BLaER1 treated with 17β-estradiol and CSF1 and Interleukin-3, amounts not matched to agents 10 nM and 100 nM (cell line): ENCODE measurements around the gene LEPROT.

Experiments
- H3K27ac ChIP-seq, 11 experiments: shearing (Covaris generic); formaldehyde crosslinking; 2 replicates each; pipeline ENCODE4 v1.8.1; 2022
- H3K27me3 ChIP-seq, 11 experiments: shearing (Covaris generic); formaldehyde crosslinking; 2 replicates each; pipeline ENCODE4 v1.8.1; 2022
- H3K36me3 ChIP-seq, 11 experiments: shearing (Covaris generic); formaldehyde crosslinking; 2 replicates each; pipeline ENCODE4 v1.8.1; 2022
- H3K4me1 ChIP-seq, 10 experiments: shearing (Covaris generic); formaldehyde crosslinking; 2 replicates each; pipeline ENCODE4 v1.8.1; 2022
- H3K4me2 ChIP-seq, 11 experiments: shearing (Covaris generic); formaldehyde crosslinking; 2 replicates each; pipeline ENCODE4 v1.8.1; 2022
- H3K4me3 ChIP-seq, 10 experiments: shearing (Covaris generic); formaldehyde crosslinking; 2 replicates each; pipeline ENCODE4 v1.8.1; 2022
- H3K9ac ChIP-seq, 11 experiments: shearing (Covaris generic); formaldehyde crosslinking; 2 replicates each; pipeline ENCODE4 v1.8.1; 2022
- H3K9me3 ChIP-seq, 11 experiments: shearing (Covaris generic); formaldehyde crosslinking; replicated peaks in 1 of 11; 2 replicates each; pipeline ENCODE4 v1.8.1; 2022
- H4K20me1 ChIP-seq, 11 experiments: shearing (Covaris generic); formaldehyde crosslinking; 2 replicates each; pipeline ENCODE4 v1.8.1; 2022
- Cebpa-rat ChIP-seq, 11 experiments: shearing (Covaris generic); IDR thresholded peaks; 2 replicates each; pipeline ENCODE4 v1.8.1; 2022

Gene LEPROT

DNA sequence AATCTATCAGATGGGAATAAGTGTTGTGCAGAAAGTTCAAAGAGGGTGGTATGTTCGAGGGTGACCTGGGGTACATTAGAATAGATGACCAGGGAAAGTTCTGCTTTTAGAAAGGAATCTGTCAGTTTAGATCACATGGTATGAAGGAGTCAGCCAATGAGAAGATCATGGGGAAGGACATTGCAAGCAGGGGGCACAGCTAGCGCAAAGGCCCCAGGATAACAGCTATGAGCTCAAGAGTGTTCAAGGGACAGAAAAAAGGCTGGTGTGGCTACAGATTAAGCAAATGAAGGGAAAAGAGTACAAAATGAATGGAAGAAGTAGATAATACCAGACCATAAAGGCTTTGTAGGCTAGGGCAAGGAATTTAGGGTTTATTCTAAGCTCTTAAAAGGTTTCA, 8.6 kb downstream of the LEPROT start:
- TF ChIP-seq Cebpa-rat (IDR thresholded peaks at IDR 0.05) = no peak
- H4K20me1 ChIP-seq = peaks cover 0 to 61% (median 0%) of the 10 kb centered on the region in 11 experiments; a peak in 4 of 22 replicates
- H3K9me3 ChIP-seq = peaks cover 0 to 8% (median 0%) of the 10 kb centered on the region in 11 experiments; a peak in 3 of 22 replicates
- peaks cover 56 to 89% (median 77%) of the 10 kb centered on the region in 11 experiments for H3K36me3 ChIP-seq
- H3K27me3 ChIP-seq = no peaks in the 10 kb centered on the region
- H3K27ac ChIP-seq = peak overlapping the region in 8 of 11 experiments; percentile 12 to 78 (median 63); a peak in 11 of 22 replicates
- H3K4me3 ChIP-seq = no peak overlapping the region
- peak overlapping the region in 2 of 11 experiments; percentile 4 to 35; a peak in 2 of 22 replicates for H3K9ac ChIP-seq
- H3K4me1 ChIP-seq = peaks cover 11 to 40% (median 19%) of the 10 kb centered on the region in 10 experiments
- H3K4me2 ChIP-seq = peak overlapping the region in 4 of 11 experiments; percentile 6 to 55 (median 42); a peak in 6 of 22 replicates

DNA sequence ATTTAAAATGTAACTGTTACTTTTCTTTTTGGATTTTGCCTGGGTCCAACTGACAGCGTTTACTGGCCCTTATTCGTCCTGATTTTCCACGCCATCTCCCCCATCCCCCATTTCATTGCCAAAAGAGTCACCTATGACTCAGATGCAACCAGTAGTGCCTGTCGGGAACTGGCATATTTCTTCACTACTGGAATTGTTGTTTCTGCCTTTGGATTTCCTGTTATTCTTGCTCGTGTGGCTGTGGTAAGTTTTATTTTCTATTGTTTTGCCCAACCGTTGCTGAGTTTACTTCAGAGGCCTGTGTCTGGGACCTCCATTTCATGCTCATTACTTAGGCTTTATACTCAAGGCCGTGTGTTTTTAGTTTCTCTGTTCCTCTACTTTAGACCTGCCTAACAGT, 9.3 kb downstream of the LEPROT start:
- peak overlapping the region in 5 of 11 experiments; percentile 4 to 64 (median 45); a peak in 6 of 22 replicates for H3K9ac ChIP-seq
- no peaks in the 10 kb centered on the region for H3K27me3 ChIP-seq
- H4K20me1 ChIP-seq = peaks cover 0 to 53% (median 0%) of the 10 kb centered on the region in 11 experiments; a peak in 4 of 22 replicates
- peak in 1 of 11 experiments; percentile 9; a peak in 1 of 22 replicates for TF ChIP-seq Cebpa-rat (IDR thresholded peaks at IDR 0.05)
- peaks cover 11 to 32% (median 19%) of the 10 kb centered on the region in 10 experiments for H3K4me1 ChIP-seq
- peaks cover 64 to 89% (median 79%) of the 10 kb centered on the region in 11 experiments for H3K36me3 ChIP-seq
- H3K4me3 ChIP-seq = no peak overlapping the region
- peak overlapping the region in 7 of 11 experiments; percentile 19 to 66 (median 49); a peak in 12 of 22 replicates for H3K4me2 ChIP-seq
- H3K9me3 ChIP-seq = peaks cover 0 to under 1% (median 0%) of the 10 kb centered on the region in 11 experiments; a peak in 2 of 22 replicates
- H3K27ac ChIP-seq = peak overlapping the region in 9 of 11 experiments; percentile 23 to 78 (median 63); a peak in 15 of 22 replicates

DNA sequence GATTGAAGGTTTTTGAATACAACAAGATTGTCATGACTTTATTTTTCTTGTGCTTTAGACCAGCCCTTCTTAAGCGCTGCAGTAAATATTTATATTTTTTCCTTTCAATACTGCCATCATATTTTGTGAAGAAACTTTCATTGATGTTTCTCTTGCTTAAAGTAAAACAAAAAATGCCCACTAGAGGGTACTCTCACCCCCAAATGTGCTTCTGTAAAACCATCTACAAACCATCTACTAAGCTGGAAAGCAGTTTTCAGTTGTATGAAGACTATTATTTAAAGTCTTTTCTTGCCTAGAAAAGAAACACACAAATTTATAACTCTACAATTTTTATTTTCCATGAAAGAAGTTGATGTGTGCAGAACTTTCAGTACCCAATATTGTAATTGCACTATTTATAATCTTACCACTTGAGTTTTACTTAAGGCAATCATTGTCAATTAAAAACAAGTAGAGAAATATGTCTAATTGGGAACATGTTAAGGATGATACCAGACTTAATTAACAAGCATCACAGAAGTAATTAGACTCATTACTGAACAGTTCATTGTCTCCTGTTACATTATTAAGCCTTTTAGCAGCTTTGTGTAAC, 10.7 kb downstream of the LEPROT start:
- H3K27me3 ChIP-seq = no peaks in the 10 kb centered on the region
- H4K20me1 ChIP-seq = peaks cover 0 to 44% (median 0%) of the 10 kb centered on the region in 11 experiments; a peak in 2 of 22 replicates
- no peak overlapping the region for H3K4me3 ChIP-seq
- peak overlapping the region in 1 of 11 experiments; percentile 64; a peak in 3 of 22 replicates for H3K9ac ChIP-seq
- peak overlapping the region in 1 of 11 experiments; percentile 55; a peak in 1 of 22 replicates for H3K4me2 ChIP-seq
- H3K4me1 ChIP-seq = peaks cover 0 to 25% (median 13%) of the 10 kb centered on the region in 10 experiments; a peak in 17 of 20 replicates
- H3K36me3 ChIP-seq = peaks cover 53 to 89% (median 68%) of the 10 kb centered on the region in 11 experiments
- no peak for TF ChIP-seq Cebpa-rat (IDR thresholded peaks at IDR 0.05)
- H3K27ac ChIP-seq = peak overlapping the region in 4 of 11 experiments; percentile 63 to 78 (median 76); a peak in 6 of 22 replicates
- H3K9me3 ChIP-seq = no peaks in the 10 kb centered on the region

DNA sequence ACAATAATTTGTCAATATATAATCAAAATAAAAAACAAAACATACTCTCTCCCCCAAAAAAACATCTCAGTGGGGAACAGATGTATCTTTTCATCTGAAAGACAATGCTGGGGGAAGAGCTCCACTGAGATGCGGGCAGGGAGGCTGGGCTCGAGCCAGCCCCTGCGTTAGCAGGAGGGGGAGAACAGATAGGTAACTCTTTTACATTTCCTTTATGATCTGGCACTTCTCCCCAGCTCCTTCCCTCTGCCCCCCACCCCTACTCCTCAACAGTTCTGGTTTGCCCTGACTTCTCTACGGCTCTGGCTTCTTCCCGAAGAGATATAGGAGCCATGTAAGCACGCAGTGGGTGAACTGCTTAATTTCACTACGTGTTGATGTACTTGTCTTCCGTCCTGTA, 12.4 kb downstream of the LEPROT start:
- H3K4me2 ChIP-seq = no peak overlapping the region

DNA sequence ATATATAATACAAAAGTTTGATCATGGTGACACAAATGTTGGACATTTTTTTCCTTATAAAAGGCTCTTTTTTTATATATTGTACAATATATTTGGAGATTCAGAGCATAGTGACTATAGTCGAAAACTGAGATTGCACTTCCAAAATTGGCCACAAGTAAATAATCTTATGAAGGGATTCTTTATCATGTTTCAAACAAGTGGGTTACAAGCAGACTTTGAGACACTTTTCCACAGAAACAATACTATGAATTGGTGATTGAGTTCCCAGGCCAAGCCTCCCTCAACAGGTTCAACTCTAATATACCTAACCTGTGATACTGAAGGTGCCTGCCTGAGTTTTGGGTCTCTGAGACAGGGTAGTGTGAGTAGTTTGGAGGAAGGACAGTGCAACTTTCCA, 13.8 kb downstream of the LEPROT start:
- TF ChIP-seq Cebpa-rat (IDR thresholded peaks at IDR 0.05) = no peak
- no peaks in the 10 kb centered on the region for H3K9me3 ChIP-seq
- H3K27me3 ChIP-seq = no peaks in the 10 kb centered on the region
- no peak overlapping the region for H3K27ac ChIP-seq
- no peak overlapping the region for H3K4me2 ChIP-seq
- peaks cover 0 to 35% (median 0%) of the 10 kb centered on the region in 11 experiments; a peak in 2 of 22 replicates for H4K20me1 ChIP-seq
- no peak overlapping the region for H3K9ac ChIP-seq
- H3K36me3 ChIP-seq = peaks cover 29 to 80% (median 49%) of the 10 kb centered on the region in 11 experiments
- H3K4me1 ChIP-seq = peaks cover 0 to 17% (median 11%) of the 10 kb centered on the region in 10 experiments; a peak in 14 of 20 replicates
- H3K4me3 ChIP-seq = no peak overlapping the region

More for the DNA sequence above, 12.4 kb downstream of the LEPROT start:
- H3K9ac ChIP-seq = no peak overlapping the region
- no peak for TF ChIP-seq Cebpa-rat (IDR thresholded peaks at IDR 0.05)
- H3K4me3 ChIP-seq = no peak overlapping the region
- H3K27me3 ChIP-seq = no peaks in the 10 kb centered on the region
- H3K9me3 ChIP-seq = no peaks in the 10 kb centered on the region
- H3K36me3 ChIP-seq = peaks cover 36 to 89% (median 52%) of the 10 kb centered on the region in 11 experiments
- peaks cover 0 to 39% (median 0%) of the 10 kb centered on the region in 11 experiments; a peak in 2 of 22 replicates for H4K20me1 ChIP-seq
- H3K27ac ChIP-seq = no peak overlapping the region
- H3K4me1 ChIP-seq = peaks cover 0 to 25% (median 13%) of the 10 kb centered on the region in 10 experiments; a peak in 14 of 20 replicates

DNA sequence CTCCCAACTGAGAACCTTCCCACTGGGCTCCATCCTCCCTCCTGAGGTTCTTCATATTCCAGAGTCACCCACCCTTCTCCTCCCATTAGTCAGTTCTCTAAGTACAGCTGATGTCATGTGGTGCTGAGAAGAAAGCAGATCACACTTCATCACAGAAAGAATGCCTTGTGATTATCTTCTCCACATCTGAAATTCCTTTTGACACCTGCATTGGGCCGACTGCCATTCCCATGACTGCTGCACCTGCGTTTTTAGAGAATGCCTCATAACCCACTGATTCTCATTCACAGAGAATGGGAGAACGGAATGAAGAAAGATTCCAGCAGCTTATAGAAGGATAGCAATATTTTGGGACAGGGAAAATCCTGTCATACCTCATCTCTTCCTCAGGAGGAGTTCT, 14.3 kb downstream of the LEPROT start:
- Histone ChIP-seq H3K36me3 (peaks cover 27 to 76% (median 45%) of the 10 kb centered on the region in 11 experiments), H3K4me2 (no peak overlapping the region), H3K9me3 (no peaks in the 10 kb centered on the region), H4K20me1 (peaks cover 0 to 32% (median 0%) of the 10 kb centered on the region in 11 experiments; a peak in 2 of 22 replicates), H3K27ac (no peak overlapping the region), H3K4me3 (no peak overlapping the region), H3K27me3 (no peaks in the 10 kb centered on the region), H3K9ac (no peak overlapping the region), H3K4me1 (peaks cover 0 to 15% (median 6%) of the 10 kb centered on the region in 10 experiments; a peak in 14 of 20 replicates)
- TF ChIP-seq Cebpa-rat (IDR thresholded peaks at IDR 0.05) = no peak

DNA sequence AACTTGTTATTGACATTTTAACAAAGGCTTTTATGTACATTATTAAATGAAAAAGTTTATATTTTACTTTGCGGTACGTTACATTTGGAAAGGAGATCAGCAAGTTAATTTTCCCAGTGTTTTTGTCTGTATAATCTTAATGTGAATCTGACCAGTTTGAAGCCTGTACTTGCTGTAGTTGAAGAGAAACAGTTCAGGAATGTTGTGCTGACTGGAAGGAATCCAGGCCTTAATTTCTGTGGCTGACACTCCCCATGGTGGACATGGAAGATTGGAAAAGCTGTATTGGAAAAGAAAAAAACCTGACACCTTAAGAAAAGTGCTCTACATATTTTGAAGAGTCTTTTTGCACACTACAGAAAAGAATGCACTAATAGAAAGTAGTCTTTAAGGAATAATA, 15.5 kb downstream of the LEPROT start:
- no peak for TF ChIP-seq Cebpa-rat (IDR thresholded peaks at IDR 0.05)
- Histone ChIP-seq H3K27me3 (no peaks in the 10 kb centered on the region), H3K36me3 (peaks cover 22 to 64% (median 33%) of the 10 kb centered on the region in 11 experiments), H3K4me2 (no peak overlapping the region), H3K4me1 (peaks cover 0 to 14% (median 5%) of the 10 kb centered on the region in 10 experiments; a peak in 7 of 20 replicates), H3K4me3 (no peak overlapping the region), H3K9me3 (no peaks in the 10 kb centered on the region), H3K27ac (no peak overlapping the region), H3K9ac (no peak overlapping the region), H4K20me1 (peaks cover 0 to 22% (median 0%) of the 10 kb centered on the region in 11 experiments; a peak in 2 of 22 replicates)

DNA sequence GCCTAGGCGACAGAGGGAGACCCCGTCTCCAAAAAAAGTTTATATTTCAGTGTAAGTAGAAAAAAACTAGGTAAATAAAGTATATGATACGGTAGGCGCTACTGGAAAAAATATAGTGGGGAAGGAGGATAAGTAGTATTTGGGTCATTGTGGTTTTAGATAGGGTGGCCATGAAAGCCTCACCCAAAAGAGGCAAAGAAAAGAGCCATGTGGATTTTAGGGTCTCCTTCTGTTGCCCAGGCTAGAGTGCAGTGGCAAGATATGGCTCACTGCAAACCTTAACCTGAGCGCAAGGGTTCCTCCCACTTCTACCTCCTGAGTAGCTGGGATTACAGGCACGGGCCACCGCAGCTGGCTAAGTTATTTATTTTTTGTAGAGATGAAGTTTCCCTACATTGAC, 17.1 kb downstream of the LEPROT start:
- Histone ChIP-seq H3K9ac (no peak overlapping the region), H3K36me3 (peaks cover 13 to 51% (median 19%) of the 10 kb centered on the region in 11 experiments; a peak in 20 of 22 replicates), H3K9me3 (no peaks in the 10 kb centered on the region), H3K4me1 (peaks cover 0 to 14% (median 6%) of the 10 kb centered on the region in 10 experiments; a peak in 6 of 20 replicates), H3K4me2 (no peak overlapping the region), H3K27ac (no peak overlapping the region), H4K20me1 (peaks cover 0 to 10% (median 0%) of the 10 kb centered on the region in 11 experiments; a peak in 2 of 22 replicates), H3K27me3 (no peaks in the 10 kb centered on the region), H3K4me3 (no peak overlapping the region)
- TF ChIP-seq Cebpa-rat (IDR thresholded peaks at IDR 0.05) = no peak
